Nephron progenitor cell (in vitro differentiated cells): ENCODE results near the gene IPCEF1.

Experiments
- DNase-seq: peaks from one replicate; pipeline ENCODE4 v3.0.0; 2021
- H3K27ac Mint-ChIP-seq: 2 replicates; pipeline ENCODE4 v1.8.0; 2021; ENCODE audit warnings: mild to moderate bottlenecking, moderate library complexity, mixed read lengths
- H3K27me3 Mint-ChIP-seq: 2 replicates; pipeline ENCODE4 v1.8.0; 2021; ENCODE audit warnings: mild to moderate bottlenecking, low read depth, mixed read lengths; ENCODE audit not compliant: poor library complexity
- H3K36me3 Mint-ChIP-seq: 2 replicates; pipeline ENCODE4 v1.8.0; 2021; ENCODE audit warnings: low read depth, mixed read lengths
- H3K4me1 Mint-ChIP-seq: 2 replicates; pipeline ENCODE4 v1.8.0; 2021; ENCODE audit warnings: mixed read lengths
- H3K4me3 Mint-ChIP-seq: 2 replicates; pipeline ENCODE4 v1.8.0; 2021; ENCODE audit warnings: mild to moderate bottlenecking, moderate library complexity, mixed read lengths
- H3K9me3 Mint-ChIP-seq: 2 replicates; pipeline ENCODE4 v1.8.0; 2021; ENCODE audit warnings: mild to moderate bottlenecking, moderate library complexity, mixed read lengths
- CTCF ChIP-seq: fragments of 200-600 bp; sonication (generic); IDR thresholded peaks from 2 replicates; pipeline ENCODE4 v1.5.0; 2021; ENCODE audit warnings: antibody characterized with exemption

IPCEF1 gene

GRCh38 chr6:154161689-154162088, 194.9 kb downstream of the IPCEF1 start:
- peaks cover 8% of the 10 kb centered on the region for H3K36me3 Mint-ChIP-seq
- no peak for TF ChIP-seq CTCF
- H3K27ac Mint-ChIP-seq = no peak overlapping the region
- peaks cover 10% of the 10 kb centered on the region for H3K9me3 Mint-ChIP-seq
- H3K27me3 Mint-ChIP-seq = no peaks in the 10 kb centered on the region
- H3K4me1 Mint-ChIP-seq = peaks cover 46% of the 10 kb centered on the region
- no peak for DNase-seq
- no peak overlapping the region for H3K4me3 Mint-ChIP-seq

- no peak for DNase-seq
- no peak for TF ChIP-seq CTCF
- Mint-ChIP-seq H3K27me3 (no peaks in the 10 kb centered on the region), H3K9me3 (peaks cover 11% of the 10 kb centered on the region), H3K27ac (no peak overlapping the region), H3K36me3 (peaks cover 4% of the 10 kb centered on the region), H3K4me1 (peaks cover 56% of the 10 kb centered on the region), H3K4me3 (no peak overlapping the region)
These were observed 197.5 kb downstream of the IPCEF1 start for GRCh38 chr6:154159126-154159525.

- Mint-ChIP-seq H3K9me3 (peaks cover 11% of the 10 kb centered on the region), H3K36me3 (peaks cover 4% of the 10 kb centered on the region), H3K27ac (peak overlapping the region; percentile 89), H3K4me3 (no peak overlapping the region), H3K27me3 (no peaks in the 10 kb centered on the region), H3K4me1 (peaks cover 69% of the 10 kb centered on the region)
- DNase-seq = no peak
- TF ChIP-seq CTCF = no peak
These were observed 198.9 kb downstream of the IPCEF1 start for GRCh38 chr6:154157706-154158105.

GRCh38 chr6:154157082-154157481, 199.5 kb downstream of the IPCEF1 start:
- H3K4me1 Mint-ChIP-seq = peaks cover 73% of the 10 kb centered on the region
- DNase-seq = no peak
- H3K36me3 Mint-ChIP-seq = peaks cover 4% of the 10 kb centered on the region
- H3K27ac Mint-ChIP-seq = peak overlapping the region; percentile 92
- no peak overlapping the region for H3K4me3 Mint-ChIP-seq
- H3K9me3 Mint-ChIP-seq = peaks cover 11% of the 10 kb centered on the region
- no peak for TF ChIP-seq CTCF
- H3K27me3 Mint-ChIP-seq = no peaks in the 10 kb centered on the region

- peak overlapping the region; percentile 56 for H3K4me3 Mint-ChIP-seq
- H3K27ac Mint-ChIP-seq = peak overlapping the region; percentile 1
- H3K9me3 Mint-ChIP-seq = peaks cover 11% of the 10 kb centered on the region
- H3K36me3 Mint-ChIP-seq = peaks cover 4% of the 10 kb centered on the region
- no peaks in the 10 kb centered on the region for H3K27me3 Mint-ChIP-seq
- DNase-seq = peak; percentile 35
- peak; percentile 59 for TF ChIP-seq CTCF
- H3K4me1 Mint-ChIP-seq = peaks cover 80% of the 10 kb centered on the region
These were observed 200.3 kb downstream of the IPCEF1 start for GRCh38 chr6:154156135-154156896.
